Measurements from ENCODE around the gene ITGAV. TPM values are rescaled to one million over a fixed set of nuclear protein-coding genes. Genes with fewer than 3 reads are reported as not detected.

The ITGAV gene
- total and polyA plus RNA-seq, 3 donors from 2014 or later = 23.5 to 93.3 (median 62.2) TPM

DNA sequence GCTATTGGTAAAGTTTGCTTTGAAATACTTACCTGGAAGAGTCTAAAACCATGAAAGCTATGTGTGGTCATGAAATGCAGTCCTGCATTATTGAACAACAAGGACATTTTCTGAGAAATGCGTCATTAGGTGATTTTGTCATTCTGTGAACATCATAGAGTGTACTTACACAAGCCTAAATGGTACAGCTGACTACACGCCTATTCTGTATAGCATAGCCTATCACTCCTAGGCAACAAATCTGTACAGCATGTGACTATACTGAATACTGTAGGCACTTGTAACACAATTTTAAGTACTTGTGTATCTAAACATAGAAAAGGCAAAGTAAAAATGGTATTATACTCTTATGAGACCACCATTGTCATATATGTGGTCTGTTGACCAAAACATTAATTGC, 112.2 kb downstream of the ITGAV start:
- Histone ChIP-seq H3K27ac (no peak overlapping the region), H3K4me1 (no peaks in the 10 kb centered on the region), H3K36me3 (ENCODE audit: low read depth, missing control alignments) (no peaks in the 10 kb centered on the region), H3K9me3 (no peaks in the 10 kb centered on the region), H3K4me3 (no peak overlapping the region), H3K27me3 (no peaks in the 10 kb centered on the region)
- WGBS, 2 donors = 88 to 92% methylated on average over 2 of the region's 2 CpGs
- no peak for DNase-seq
- no peak for TF ChIP-seq POLR2A (IDR thresholded peaks at IDR 0.05)
- TF ChIP-seq, protein P1, sequence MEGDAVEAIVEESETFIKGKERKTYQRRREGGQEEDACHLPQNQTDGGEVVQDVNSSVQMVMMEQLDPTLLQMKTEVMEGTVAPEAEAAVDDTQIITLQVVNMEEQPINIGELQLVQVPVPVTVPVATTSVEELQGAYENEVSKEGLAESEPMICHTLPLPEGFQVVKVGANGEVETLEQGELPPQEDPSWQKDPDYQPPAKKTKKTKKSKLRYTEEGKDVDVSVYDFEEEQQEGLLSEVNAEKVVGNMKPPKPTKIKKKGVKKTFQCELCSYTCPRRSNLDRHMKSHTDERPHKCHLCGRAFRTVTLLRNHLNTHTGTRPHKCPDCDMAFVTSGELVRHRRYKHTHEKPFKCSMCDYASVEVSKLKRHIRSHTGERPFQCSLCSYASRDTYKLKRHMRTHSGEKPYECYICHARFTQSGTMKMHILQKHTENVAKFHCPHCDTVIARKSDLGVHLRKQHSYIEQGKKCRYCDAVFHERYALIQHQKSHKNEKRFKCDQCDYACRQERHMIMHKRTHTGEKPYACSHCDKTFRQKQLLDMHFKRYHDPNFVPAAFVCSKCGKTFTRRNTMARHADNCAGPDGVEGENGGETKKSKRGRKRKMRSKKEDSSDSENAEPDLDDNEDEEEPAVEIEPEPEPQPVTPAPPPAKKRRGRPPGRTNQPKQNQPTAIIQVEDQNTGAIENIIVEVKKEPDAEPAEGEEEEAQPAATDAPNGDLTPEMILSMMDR (IDR thresholded peaks at IDR 0.05) = no peak
- intact Hi-C loops (cut with DNase I; ENCODE audit: low total_unique reads) = no loop called here

DNA sequence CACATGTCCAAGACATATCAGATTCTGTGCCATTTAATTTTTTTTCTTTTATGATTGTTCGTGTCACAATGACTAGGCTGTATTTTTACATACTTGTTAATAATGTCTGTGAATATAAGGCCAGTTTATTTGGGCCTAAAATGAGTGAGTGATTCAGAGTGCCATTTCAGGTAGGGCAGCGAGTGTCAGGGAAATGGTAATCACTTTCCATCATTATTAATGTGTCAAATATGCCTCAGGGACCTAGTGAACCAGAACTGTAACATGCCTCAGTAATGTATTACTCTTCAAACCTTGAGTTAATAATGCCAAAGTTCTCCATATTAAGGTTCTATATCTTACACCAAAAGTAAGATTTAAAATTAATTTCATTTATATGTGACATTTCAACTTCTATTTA, 112.6 kb downstream of the ITGAV start:
- intact Hi-C loops (cut with DNase I; ENCODE audit: low total_unique reads) = no loop called here
- H3K27ac ChIP-seq = no peak overlapping the region
- 63 to 97% methylated on average over 2 of the region's 2 CpGs for WGBS, 2 donors
- H3K9me3 ChIP-seq = no peaks in the 10 kb centered on the region
- no peaks in the 10 kb centered on the region for H3K36me3 ChIP-seq (ENCODE audit: low read depth, missing control alignments)
- no peak for TF ChIP-seq POLR2A (IDR thresholded peaks at IDR 0.05)
- TF ChIP-seq, protein P1 (IDR thresholded peaks at IDR 0.05) = no peak
- H3K27me3 ChIP-seq = no peaks in the 10 kb centered on the region
- no peak overlapping the region for H3K4me3 ChIP-seq
- DNase-seq = no peak
- no peaks in the 10 kb centered on the region for H3K4me1 ChIP-seq

DNA sequence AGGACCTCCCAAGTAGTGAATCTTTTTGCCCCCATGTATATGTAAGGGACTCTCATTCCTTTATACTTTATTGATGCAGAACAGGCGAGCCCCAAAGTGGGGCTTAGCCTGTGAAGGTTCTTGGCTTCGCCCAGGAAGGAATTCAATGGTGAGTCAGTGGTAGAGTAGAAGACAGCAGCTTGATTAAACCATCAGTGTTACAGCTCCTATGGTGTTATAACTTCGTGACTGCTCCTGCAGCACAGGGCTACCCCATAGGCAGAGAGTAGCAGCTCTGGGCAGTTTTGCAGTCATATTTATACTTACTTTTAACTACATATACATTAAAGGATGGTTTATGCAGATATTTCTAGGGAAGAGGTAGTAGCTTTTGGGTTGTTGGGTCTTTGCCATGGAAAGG, 115.0 kb downstream of the ITGAV start:
- intact Hi-C loops (cut with DNase I; ENCODE audit: low total_unique reads) = no loop called here
- no peaks in the 10 kb centered on the region for H3K36me3 ChIP-seq (ENCODE audit: low read depth, missing control alignments)
- H3K4me1 ChIP-seq = no peaks in the 10 kb centered on the region
- DNase-seq = no peak
- TF ChIP-seq POLR2A (IDR thresholded peaks at IDR 0.05) = no peak
- no peaks in the 10 kb centered on the region for H3K27me3 ChIP-seq
- no peak overlapping the region for H3K4me3 ChIP-seq
- WGBS, 2 donors = 97% methylated on average over 3 of the region's 3 CpGs
- no peaks in the 10 kb centered on the region for H3K9me3 ChIP-seq
- no peak overlapping the region for H3K27ac ChIP-seq

DNA sequence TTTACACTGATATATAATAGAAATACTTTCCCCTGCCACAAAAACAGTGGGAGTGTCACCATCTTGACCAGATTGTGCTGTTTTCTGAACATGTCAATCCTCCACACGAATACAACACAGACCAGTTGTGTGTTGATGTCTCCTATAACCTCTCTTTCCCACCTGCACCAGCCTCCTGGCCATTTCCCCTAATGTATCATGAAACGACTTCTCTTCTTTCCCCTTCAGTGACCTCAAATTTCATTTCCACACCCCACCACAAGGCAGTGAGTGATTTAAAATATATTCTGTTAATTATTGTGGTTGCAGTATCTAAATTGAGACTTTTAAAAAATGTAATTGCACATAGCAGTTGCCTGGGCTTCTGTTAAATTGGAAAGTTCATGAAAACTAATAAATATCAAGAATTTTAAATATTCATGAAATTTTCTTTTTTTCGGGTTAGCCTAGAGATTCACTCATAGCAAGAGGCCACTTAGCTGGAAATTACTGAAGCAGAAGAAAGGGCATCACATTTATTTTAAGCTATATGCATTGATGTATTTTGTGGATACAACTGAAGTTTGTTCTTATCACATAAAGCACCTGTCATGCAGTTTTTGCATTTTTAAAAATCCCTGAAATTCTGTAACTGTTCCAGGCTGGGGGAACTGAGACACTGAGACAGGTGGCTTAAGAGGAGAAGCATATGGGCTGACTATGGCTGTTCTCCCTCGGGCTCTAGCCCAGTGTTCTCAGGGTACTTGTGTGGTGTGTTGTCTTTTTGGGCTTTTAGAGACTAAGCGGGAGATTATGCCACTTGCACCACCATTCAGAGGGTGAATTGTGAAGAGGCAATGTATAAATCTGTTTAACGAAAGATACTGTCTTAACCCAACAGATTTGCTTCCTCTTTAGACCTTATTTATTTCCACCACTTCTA, 119.9 kb downstream of the ITGAV start:
- Histone ChIP-seq H3K9me3 (no peaks in the 10 kb centered on the region), H3K27ac (no peak overlapping the region), H3K4me1 (no peaks in the 10 kb centered on the region), H3K4me3 (no peak overlapping the region), H3K27me3 (no peaks in the 10 kb centered on the region), H3K36me3 (ENCODE audit: low read depth, missing control alignments) (no peaks in the 10 kb centered on the region)
- 90 to 93% methylated on average over 6 of the region's 6 CpGs for WGBS, 2 donors
- intact Hi-C loops (cut with DNase I; ENCODE audit: low total_unique reads) = no loop called here
- no peak for DNase-seq
- TF ChIP-seq POLR2A (IDR thresholded peaks at IDR 0.05) = no peak

DNA sequence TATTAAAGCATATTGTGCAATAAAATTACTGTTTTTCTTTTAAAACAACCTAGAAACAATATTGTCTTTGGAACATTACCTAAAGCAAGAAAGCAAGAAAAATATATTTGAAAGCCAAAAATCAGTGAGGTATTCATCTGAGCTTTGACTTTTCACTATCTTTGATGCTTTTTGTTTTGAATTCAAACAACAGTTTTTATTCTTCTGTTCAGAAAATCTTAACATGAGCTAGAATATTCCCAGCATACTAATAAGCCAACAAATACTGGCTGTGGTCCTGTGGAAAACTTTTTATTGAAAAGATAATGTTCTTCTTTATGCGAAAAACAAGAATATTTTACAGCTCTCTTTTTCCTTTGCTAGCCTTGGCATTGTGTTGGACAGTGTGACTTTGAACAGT, 123.8 kb downstream of the ITGAV start:
- TF ChIP-seq, protein P1 (IDR thresholded peaks at IDR 0.05) = no peak
- no peak for TF ChIP-seq POLR2A (IDR thresholded peaks at IDR 0.05)
- 54 to 60% methylated on average over 1 of the region's 1 CpG for WGBS, 2 donors
- no peak for DNase-seq
- H3K4me1 ChIP-seq = no peaks in the 10 kb centered on the region
- H3K27me3 ChIP-seq = no peaks in the 10 kb centered on the region
- intact Hi-C loops (cut with DNase I; ENCODE audit: low total_unique reads) = no loop called here
- no peak overlapping the region for H3K4me3 ChIP-seq
- H3K9me3 ChIP-seq = no peaks in the 10 kb centered on the region
- no peak overlapping the region for H3K27ac ChIP-seq
- H3K36me3 ChIP-seq (ENCODE audit: low read depth, missing control alignments) = no peaks in the 10 kb centered on the region
